Peyer's patch (tissue), 4 donors: ENCODE measurements around the gene TPTE2.

Experiments used
- CTCF ChIP-seq, 6 experiments: fragments of 450-650 bp in 4 of 6; fragments of 200-600 bp in 2 of 6; sonication (generic) in 1 of 6; IDR thresholded peaks; one replicate each; pipeline ENCODE4 v1.5.1; 2017 to 2019; ENCODE audit warnings: antibody characterized with exemption in 6 of 6, mild to moderate bottlenecking in 3 of 6, moderate library complexity in 1 of 6
- POLR2A ChIP-seq, 2 donors: fragments of 450-650 bp; IDR thresholded peaks; one replicate each; pipeline ENCODE4 v1.5.1; 2017; ENCODE audit warnings: antibody characterized with exemption in 2 of 2, mild to moderate bottlenecking in 2 of 2, moderate library complexity in 2 of 2

- TF ChIP-seq CTCF (IDR thresholded peaks at IDR 0.05) = no peak
- TF ChIP-seq POLR2A (IDR thresholded peaks at IDR 0.05) = no peak
These were observed 11.9 kb upstream of the TPTE2 start for GRCh38 chr13:19573120-19573716.
